Measurements from ENCODE around the gene EEF2KMT. TPM values are rescaled to one million over a fixed set of nuclear protein-coding genes. Genes with fewer than 3 reads are reported as not detected.

The EEF2KMT gene
- total and polyA plus RNA-seq, 2 of the 8 experiments (the other 6 are each of a cell fraction or from before 2014, with no cell fraction given): 35.8 to 37.0 TPM

DNA sequence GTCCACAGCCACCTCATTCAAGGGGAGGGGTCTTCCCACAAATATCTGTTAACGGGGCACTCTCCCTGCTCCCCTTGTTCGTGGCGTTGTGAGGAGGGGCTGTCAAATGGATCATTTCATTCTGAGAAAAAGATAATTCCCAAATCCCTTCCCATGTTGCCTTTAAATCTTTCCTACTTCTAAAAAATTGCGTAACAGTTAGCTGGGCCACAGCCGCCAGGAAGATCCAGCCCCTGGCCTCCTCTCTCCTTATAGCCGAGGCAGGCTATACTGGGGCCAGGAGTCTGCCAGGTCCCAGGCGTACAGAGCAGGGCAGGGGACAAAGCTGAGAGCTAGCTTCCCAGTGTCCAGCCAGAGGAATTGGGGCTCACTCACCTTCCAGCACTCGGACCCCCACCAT lies 32.3 kb downstream of the EEF2KMT start:
- no peak overlapping the region for H2BK15ac ChIP-seq (ENCODE audit: low read length)
- H3K18ac ChIP-seq (ENCODE audit: extremely low read depth, low read length): no peak overlapping the region
- no peak overlapping the region for H2AK5ac ChIP-seq (ENCODE audit: low read depth, low read length)
- no peak overlapping the region for H3K56ac ChIP-seq (replicated peaks; ENCODE audit: insufficient read length, low read depth, low read length)
- H4K20me1 ChIP-seq (replicated peaks in 1 of 2; ENCODE audit: control insufficient read depth in 1 of 2, insufficient read depth in 2 of 2, low read length in 2 of 2): no peaks in the 10 kb centered on the region
- peak overlapping the region; percentile 52; the same call in 1 of the 2 replicates for H2BK5ac ChIP-seq (ENCODE audit: low read depth, low read length)
- H4K8ac ChIP-seq (ENCODE audit: extremely low read depth, insufficient read depth, low read length): peak overlapping the region; percentile 75; the same call in 1 of the 2 replicates
- no peaks in the 10 kb centered on the region for H3K9me3 ChIP-seq (ENCODE audit: insufficient read depth in 2 of 2, low read depth in 1 of 2, low read length in 1 of 2)
- no peaks in the 10 kb centered on the region for H3K79me2 ChIP-seq (ENCODE audit: control insufficient read depth in 1 of 2, insufficient read depth in 2 of 2, low read length in 2 of 2)
- H3K9ac ChIP-seq (replicated peaks in 1 of 4; ENCODE audit: extremely low read depth in 1 of 4, low read depth in 3 of 4, low read length in 3 of 4): no peak overlapping the region
- H3K27ac ChIP-seq (ENCODE audit: low read depth, low read length): no peak overlapping the region
- no peak overlapping the region for H4K5ac ChIP-seq (ENCODE audit: insufficient read length, low read depth, low read length)
- no peak overlapping the region for H3K14ac ChIP-seq (ENCODE audit: insufficient read length)
- no peak overlapping the region for H2BK12ac ChIP-seq (ENCODE audit: low read depth, low read length)
- H3K36me3 ChIP-seq (ENCODE audit: control insufficient read depth in 2 of 4, insufficient read depth in 4 of 4, low read length in 3 of 4): no peaks in the 10 kb centered on the region
- H2BK20ac ChIP-seq (ENCODE audit: low read length): no peak overlapping the region
- no peak overlapping the region for H3K4me3 ChIP-seq (ENCODE audit: extremely low read depth in 1 of 4, insufficient read depth in 2 of 4, low read depth in 3 of 4, low read length in 4 of 4)
- ChIA-PET POLR2A (ENCODE audit: partially characterized antibody) (interaction anchor here (1.9 kb wide), 1 partner anchor 10 kb away, joined by 7 read pairs; no protein-coding TSS in a partner anchor), CTCF (ENCODE audit: partially characterized antibody) (interaction anchor here (1.0 to 28.8 kb wide), 4 partner anchors 10 to 31 kb away, joined by 3 to 625 read pairs (median 11); partner anchors contain the start of genes ALG1 and EEF2KMT)
- WGBS, 2 experiments (ENCODE audit: extremely low coverage in 1 of 2, insufficient coverage in 1 of 2, insufficient read length in 1 of 2, insufficient replicate concordance in 2 of 2, low coverage in 1 of 2, low lambda C conversion rate in 2 of 2, missing lambda C conversion rate in 1 of 2): 90% methylated on average over 8 of the region's 8 CpGs; no CpG with 5 or more reads in 1 of the 2 experiments
- TF ChIP-seq CEBPB (IDR thresholded peaks at IDR 0.05; ENCODE audit: low read depth, low read length) (peak; percentile 72), SIX5 (IDR thresholded peaks at IDR 0.05; ENCODE audit: low read depth, low read length) (no peak)
- no peak overlapping the region for H3K23ac ChIP-seq (ENCODE audit: insufficient read length)
- DNase-seq (ENCODE audit: low read depth in 1 of 2, low spot score in 2 of 2) (no peak), FAIRE-seq (no peak)
- H4K91ac ChIP-seq (replicated peaks; ENCODE audit: insufficient read length, low read length): no peak overlapping the region
- H3K4me1 ChIP-seq (replicated peaks in 1 of 4; ENCODE audit: control insufficient read depth in 3 of 4, insufficient read depth in 4 of 4, low read length in 3 of 4): peaks cover 0 to 4% (median 1%) of the 10 kb centered on the region in 4 experiments; a peak in 6 of 7 replicates
- H3K27me3 ChIP-seq (replicated peaks in 1 of 4; ENCODE audit: control insufficient read depth in 3 of 4, extremely low read depth in 1 of 4, insufficient read depth in 3 of 4, low read length in 3 of 4): 0 out of 7 replicates have a peak, but pooled peaks cover 0 to 3% (median 0%) of the 10 kb centered on the region in 4 experiments
- H2BK120ac ChIP-seq (replicated peaks; ENCODE audit: low read depth, low read length): no peak overlapping the region
- H3K23me2 ChIP-seq (ENCODE audit: low read depth, low read length): no peaks in the 10 kb centered on the region
- H3K79me1 ChIP-seq (ENCODE audit: low read depth, low read length): no peaks in the 10 kb centered on the region
- H3K4ac ChIP-seq (replicated peaks; ENCODE audit: insufficient read length, low read depth, low read length): no peak overlapping the region
- H3K4me2 ChIP-seq (ENCODE audit: insufficient read depth in 1 of 2, low read depth in 2 of 2, low read length in 2 of 2): no peak overlapping the region
- no peak overlapping the region for H2AFZ ChIP-seq (ENCODE audit: low read length)

Data from H1 (cell line).